Tracheal epithelial cell (primary cell): ENCODE data around the gene NAV2. TPM values are rescaled to one million over a fixed set of nuclear protein-coding genes. Genes with fewer than 3 reads are reported as not detected.

Experiments
- total RNA-seq: library from RNA; depleted of rRNA; stranded (reverse); fragments of >200 nt; gene quantifications from 2 replicates; pipeline ENCODE4 v1.2.1, GENCODE V29; 2014

NAV2 gene, protein sequence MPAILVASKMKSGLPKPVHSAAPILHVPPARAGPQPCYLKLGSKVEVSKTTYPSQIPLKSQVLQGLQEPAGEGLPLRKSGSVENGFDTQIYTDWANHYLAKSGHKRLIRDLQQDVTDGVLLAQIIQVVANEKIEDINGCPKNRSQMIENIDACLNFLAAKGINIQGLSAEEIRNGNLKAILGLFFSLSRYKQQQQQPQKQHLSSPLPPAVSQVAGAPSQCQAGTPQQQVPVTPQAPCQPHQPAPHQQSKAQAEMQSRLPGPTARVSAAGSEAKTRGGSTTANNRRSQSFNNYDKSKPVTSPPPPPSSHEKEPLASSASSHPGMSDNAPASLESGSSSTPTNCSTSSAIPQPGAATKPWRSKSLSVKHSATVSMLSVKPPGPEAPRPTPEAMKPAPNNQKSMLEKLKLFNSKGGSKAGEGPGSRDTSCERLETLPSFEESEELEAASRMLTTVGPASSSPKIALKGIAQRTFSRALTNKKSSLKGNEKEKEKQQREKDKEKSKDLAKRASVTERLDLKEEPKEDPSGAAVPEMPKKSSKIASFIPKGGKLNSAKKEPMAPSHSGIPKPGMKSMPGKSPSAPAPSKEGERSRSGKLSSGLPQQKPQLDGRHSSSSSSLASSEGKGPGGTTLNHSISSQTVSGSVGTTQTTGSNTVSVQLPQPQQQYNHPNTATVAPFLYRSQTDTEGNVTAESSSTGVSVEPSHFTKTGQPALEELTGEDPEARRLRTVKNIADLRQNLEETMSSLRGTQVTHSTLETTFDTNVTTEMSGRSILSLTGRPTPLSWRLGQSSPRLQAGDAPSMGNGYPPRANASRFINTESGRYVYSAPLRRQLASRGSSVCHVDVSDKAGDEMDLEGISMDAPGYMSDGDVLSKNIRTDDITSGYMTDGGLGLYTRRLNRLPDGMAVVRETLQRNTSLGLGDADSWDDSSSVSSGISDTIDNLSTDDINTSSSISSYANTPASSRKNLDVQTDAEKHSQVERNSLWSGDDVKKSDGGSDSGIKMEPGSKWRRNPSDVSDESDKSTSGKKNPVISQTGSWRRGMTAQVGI (N-terminal part only)
- 5.5 and 16.9 TPM in 2 replicates for total RNA-seq

DNA sequence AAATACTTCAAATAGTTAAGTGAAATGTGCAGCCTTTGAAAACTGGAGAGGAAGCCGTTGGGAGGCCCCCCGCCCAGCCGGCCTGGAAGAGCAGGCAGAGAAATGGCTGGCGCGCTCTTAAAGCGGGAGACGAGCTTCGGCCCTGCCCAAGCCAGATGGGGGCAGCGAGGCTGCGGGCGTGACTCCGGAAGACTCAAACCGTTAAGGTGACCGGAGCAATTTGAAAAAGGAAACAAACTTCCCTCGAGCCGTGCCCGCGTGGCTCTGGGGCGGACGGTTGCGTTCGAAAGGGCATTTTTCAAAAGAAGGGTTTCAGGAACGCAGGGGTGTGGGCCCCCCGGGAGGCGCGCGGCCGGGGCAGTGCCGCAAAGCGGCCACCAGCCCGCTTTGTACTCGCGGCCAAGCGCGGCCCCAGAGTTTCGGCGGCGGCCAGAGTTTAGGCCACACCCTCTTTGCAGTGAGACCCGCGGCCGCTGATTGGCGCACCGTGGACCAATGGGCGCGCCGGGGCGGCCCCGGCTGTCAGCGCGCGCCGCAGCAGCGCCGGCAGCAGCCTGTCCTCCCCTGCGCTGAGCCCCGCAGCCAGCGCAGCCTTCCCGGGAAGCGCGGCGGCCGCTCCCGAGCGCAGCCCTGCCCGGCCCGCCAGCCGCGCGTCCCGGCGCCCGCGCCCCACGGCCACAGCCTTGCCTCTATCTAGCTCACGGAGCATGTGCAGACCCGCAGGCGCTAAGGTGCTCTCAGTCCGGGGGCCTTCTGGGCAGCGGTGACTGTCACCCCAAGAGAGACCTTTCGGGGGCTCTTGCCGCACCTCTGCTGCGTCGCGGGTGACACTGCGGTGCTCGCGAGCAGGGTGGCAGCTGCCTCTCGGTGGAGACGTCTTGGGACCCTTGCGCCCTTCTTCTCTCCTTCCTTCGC lies at the start of gene NAV2:
NAV2 (plus strand) TSS at position 557 of the 915 bp plus-strand sequence. CDS start 859 bp downstream, outside the sequence.

DNA sequence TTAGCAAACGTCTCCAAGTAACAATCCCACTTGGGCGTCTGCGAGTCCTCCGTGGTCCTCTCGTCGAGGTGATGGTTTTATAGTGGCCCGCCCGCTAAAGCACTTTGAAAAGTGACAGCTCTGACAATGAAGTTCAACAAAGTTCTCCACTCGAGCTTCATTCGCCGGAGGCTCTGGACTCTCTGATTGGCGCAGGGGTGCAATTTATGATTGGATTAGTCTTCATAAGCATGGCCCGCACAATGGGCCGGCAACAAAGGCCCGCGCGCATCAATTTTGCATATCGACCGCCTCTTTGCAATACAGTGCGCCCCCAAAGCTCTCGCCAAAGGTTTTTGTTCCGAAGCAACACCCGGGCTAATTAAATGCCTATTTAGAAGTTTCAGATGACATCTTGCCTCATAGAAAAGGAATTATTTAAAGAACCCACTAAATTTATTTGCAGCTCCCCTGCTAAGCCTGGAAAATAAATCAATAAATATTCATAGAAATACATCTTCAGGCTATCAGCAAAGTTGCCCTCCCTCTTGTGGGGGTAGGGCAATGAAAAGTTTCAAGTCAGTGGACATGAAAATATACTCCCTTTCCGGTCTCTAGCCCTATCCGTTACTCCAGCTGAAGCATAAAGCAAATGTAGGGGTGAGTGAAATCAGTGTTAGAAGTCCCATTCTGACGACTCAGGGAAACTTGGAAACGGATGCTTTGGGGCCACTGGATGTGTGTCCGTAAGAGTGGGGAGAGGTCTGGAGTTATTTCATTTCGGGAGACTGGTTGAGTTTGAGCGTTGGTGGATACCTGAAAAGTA lies 448.0 kb downstream of the NAV2 start, which contains the start of gene DBX1:
DBX1 (minus strand) TSS at position 51 of the 805 bp plus-strand sequence. CDS start 151 bp downstream, outside the sequence.

